ENCODE data around the gene COL4A3. TPM values are rescaled to one million over a fixed set of nuclear protein-coding genes. Genes with fewer than 3 reads are reported as not detected.

Gene COL4A3
- total RNA-seq, 1 donor from 2014 or later: 33.6 TPM

GRCh38 chr2:227323818-227324217 is 159.4 kb downstream of the COL4A3 start:
- ATAC-seq (no peak), DNase-seq (no peak)
- H3K27ac ChIP-seq: no peak overlapping the region
- TF ChIP-seq, protein P1, sequence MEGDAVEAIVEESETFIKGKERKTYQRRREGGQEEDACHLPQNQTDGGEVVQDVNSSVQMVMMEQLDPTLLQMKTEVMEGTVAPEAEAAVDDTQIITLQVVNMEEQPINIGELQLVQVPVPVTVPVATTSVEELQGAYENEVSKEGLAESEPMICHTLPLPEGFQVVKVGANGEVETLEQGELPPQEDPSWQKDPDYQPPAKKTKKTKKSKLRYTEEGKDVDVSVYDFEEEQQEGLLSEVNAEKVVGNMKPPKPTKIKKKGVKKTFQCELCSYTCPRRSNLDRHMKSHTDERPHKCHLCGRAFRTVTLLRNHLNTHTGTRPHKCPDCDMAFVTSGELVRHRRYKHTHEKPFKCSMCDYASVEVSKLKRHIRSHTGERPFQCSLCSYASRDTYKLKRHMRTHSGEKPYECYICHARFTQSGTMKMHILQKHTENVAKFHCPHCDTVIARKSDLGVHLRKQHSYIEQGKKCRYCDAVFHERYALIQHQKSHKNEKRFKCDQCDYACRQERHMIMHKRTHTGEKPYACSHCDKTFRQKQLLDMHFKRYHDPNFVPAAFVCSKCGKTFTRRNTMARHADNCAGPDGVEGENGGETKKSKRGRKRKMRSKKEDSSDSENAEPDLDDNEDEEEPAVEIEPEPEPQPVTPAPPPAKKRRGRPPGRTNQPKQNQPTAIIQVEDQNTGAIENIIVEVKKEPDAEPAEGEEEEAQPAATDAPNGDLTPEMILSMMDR (IDR thresholded peaks at IDR 0.05): no peak
- H3K4me3 ChIP-seq: no peak overlapping the region
- intact Hi-C loops (cut with DNase I): no loop called here
- H3K36me3 ChIP-seq: peaks cover 3% of the 10 kb centered on the region
- no peaks in the 10 kb centered on the region for H3K27me3 ChIP-seq (ENCODE audit: low read depth)
- no peaks in the 10 kb centered on the region for H3K9me3 ChIP-seq
- H3K4me1 ChIP-seq: peaks cover 30% of the 10 kb centered on the region

- TF ChIP-seq, protein P1 (IDR thresholded peaks at IDR 0.05): no peak
- Histone ChIP-seq H3K36me3 (peaks cover 5% of the 10 kb centered on the region), H3K4me1 (peaks cover 30% of the 10 kb centered on the region), H3K9me3 (no peaks in the 10 kb centered on the region), H3K27ac (peak overlapping the region; percentile 91), H3K4me3 (peak overlapping the region; percentile 91), H3K27me3 (ENCODE audit: low read depth) (no peaks in the 10 kb centered on the region)
- peak; percentile 9 to 42 for ATAC-seq
- intact Hi-C loops (cut with DNase I): no loop called here
- DNase-seq: no peak
Measured at GRCh38 chr2:227324642-227324994, 160.2 kb downstream of the COL4A3 start.

GRCh38 chr2:227324995-227325838 is 160.8 kb downstream of the COL4A3 start, which contains the start of gene MFF:
Gene MFF, plus strand, starts transcription at chr2:227325251. Its CDS starts 5,415 bp downstream, at chr2:227330666.
- peak within 1 kb of the TSS; percentile 91 for H3K4me3 ChIP-seq
- no peaks in the 10 kb centered on the region for H3K9me3 ChIP-seq
- peak within 1 kb of the TSS; percentile 91 for H3K27ac ChIP-seq
- H3K36me3 ChIP-seq: peaks cover 8% of the 10 kb centered on the region
- TF ChIP-seq, protein P1 (IDR thresholded peaks at IDR 0.05): no peak
- DNase-seq (peak; percentile 96), ATAC-seq (peak; percentile 99 to 100)
- H3K27me3 ChIP-seq (ENCODE audit: low read depth): no peaks in the 10 kb centered on the region
- H3K4me1 ChIP-seq: peaks cover 30% of the 10 kb centered on the region
- intact Hi-C loops (cut with DNase I): no loop called here

DNA sequence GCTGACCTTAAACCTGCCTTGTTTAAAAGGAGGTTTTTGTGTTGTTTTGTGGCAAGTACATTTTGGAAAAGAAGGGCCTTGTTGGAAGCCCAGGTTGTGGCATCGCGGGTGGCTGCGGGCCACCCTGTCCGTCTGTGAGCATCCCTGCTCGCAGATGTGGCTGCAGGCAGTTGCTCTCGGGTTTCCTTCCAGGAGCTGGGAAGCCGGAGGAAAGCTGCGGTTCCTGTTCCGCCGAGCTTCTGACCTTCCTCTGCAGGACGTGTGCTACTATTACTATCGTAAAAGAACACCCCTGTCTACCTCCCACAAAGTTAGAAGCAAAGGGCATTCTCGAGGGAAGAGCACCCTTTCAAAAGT is 161.4 kb downstream of the COL4A3 start:
- peak overlapping the region; percentile 91 for H3K27ac ChIP-seq
- no peaks in the 10 kb centered on the region for H3K27me3 ChIP-seq (ENCODE audit: low read depth)
- peaks cover 14% of the 10 kb centered on the region for H3K36me3 ChIP-seq
- peak; percentile 53 for DNase-seq
- TF ChIP-seq, protein P1 (IDR thresholded peaks at IDR 0.05): no peak
- intact Hi-C loops (cut with DNase I): no loop called here
- peaks cover 30% of the 10 kb centered on the region for H3K4me1 ChIP-seq
- no peaks in the 10 kb centered on the region for H3K9me3 ChIP-seq
- ATAC-seq: peak; percentile 25 to 53
- H3K4me3 ChIP-seq: peak overlapping the region; percentile 91

GRCh38 chr2:227326783-227327182 is 162.4 kb downstream of the COL4A3 start:
- H3K27me3 ChIP-seq (ENCODE audit: low read depth): no peaks in the 10 kb centered on the region
- ATAC-seq (no peak), DNase-seq (no peak)
- no peak overlapping the region for H3K27ac ChIP-seq
- H3K36me3 ChIP-seq: peaks cover 18% of the 10 kb centered on the region
- peaks cover 30% of the 10 kb centered on the region for H3K4me1 ChIP-seq
- intact Hi-C loops (cut with DNase I): no loop called here
- TF ChIP-seq, protein P1 (IDR thresholded peaks at IDR 0.05): no peak
- no peaks in the 10 kb centered on the region for H3K9me3 ChIP-seq
- no peak overlapping the region for H3K4me3 ChIP-seq

Measured in lower lobe of right lung (tissue), 2 donors.